KMS-11 (cell line): Measurements from ENCODE around the gene ZNF181.

Source experiments
- H2AFZ ChIP-seq: fragments of 200-600 bp; sonication (generic); 2 replicates; pipeline ENCODE4 v1.6.1; 2016; ENCODE audit warnings: antibody characterized with exemption, mixed run types, low read depth
- H3K27ac ChIP-seq: fragments of 200-600 bp; sonication (generic); 2 replicates; pipeline ENCODE4 v1.6.1; 2016; ENCODE audit warnings: mild to moderate bottlenecking, mixed run types
- H3K27me3 ChIP-seq: fragments of 200-600 bp; sonication (generic); 2 replicates; pipeline ENCODE4 v1.6.1; 2017; ENCODE audit warnings: mild to moderate bottlenecking, low read depth, mixed run types, moderate library complexity; ENCODE audit not compliant: insufficient read depth
- H3K36me3 ChIP-seq: fragments of 200-600 bp; sonication (generic); 2 replicates; pipeline ENCODE4 v1.6.1; 2017; ENCODE audit warnings: mild to moderate bottlenecking, mixed run types; ENCODE audit not compliant: insufficient read depth
- H3K4me1 ChIP-seq: fragments of 200-600 bp; sonication (generic); 2 replicates; pipeline ENCODE4 v1.6.1; 2016; ENCODE audit warnings: mild to moderate bottlenecking, low read depth, mixed run types; ENCODE audit not compliant: poor library complexity, severe bottlenecking
- H3K4me2 ChIP-seq: fragments of 200-600 bp; sonication (generic); 2 replicates; pipeline ENCODE4 v1.7.0; 2016; ENCODE audit warnings: mild to moderate bottlenecking, mixed run types
- H3K4me3 ChIP-seq: fragments of 200-600 bp; sonication (generic); IDR thresholded peaks from 2 replicates; pipeline ENCODE4 v1.6.1; 2017; ENCODE audit warnings: low read depth, low read length, mixed read lengths; ENCODE audit not compliant: insufficient read depth
- H3K79me2 ChIP-seq: fragments of 200-600 bp; sonication (generic); 2 replicates; pipeline ENCODE4 v1.6.1; 2016; ENCODE audit warnings: low read depth, mixed run types; ENCODE audit not compliant: insufficient read depth
- H3K9ac ChIP-seq: fragments of 200-600 bp; sonication (generic); 2 replicates; pipeline ENCODE4 v1.6.1; 2016; ENCODE audit warnings: mild to moderate bottlenecking, mixed run types
- H4K20me1 ChIP-seq: fragments of 200-600 bp; sonication (generic); 2 replicates; pipeline ENCODE4 v1.6.1; 2016; ENCODE audit warnings: mild to moderate bottlenecking, mixed run types; ENCODE audit not compliant: insufficient read depth
- CTCF ChIP-seq: fragments of 200-600 bp; sonication (generic); conservative IDR thresholded peaks from 2 replicates; pipeline ENCODE4 v1.6.1; 2017; ENCODE audit warnings: low read depth, mild to moderate bottlenecking, antibody characterized with exemption, low read length, moderate library complexity, mixed read lengths

ZNF181 gene

GRCh38 chr19:34712395-34713261, 21.4 kb upstream of the ZNF181 start:
- Histone ChIP-seq H3K79me2 (no peaks in the 10 kb centered on the region), H3K4me2 (no peak overlapping the region), H3K36me3 (no peaks in the 10 kb centered on the region), H3K27ac (no peak overlapping the region), H3K9ac (no peak overlapping the region), H4K20me1 (no peaks in the 10 kb centered on the region), H3K4me3 (no peak overlapping the region), H3K4me1 (no peaks in the 10 kb centered on the region), H2AFZ (peak overlapping the region; percentile 31; the same call in 1 of the 2 replicates), H3K27me3 (no peaks in the 10 kb centered on the region)
- peak; percentile 92 for TF ChIP-seq CTCF

- Histone ChIP-seq H3K4me2 (no peak overlapping the region), H3K27ac (no peak overlapping the region), H3K4me1 (no peaks in the 10 kb centered on the region), H3K27me3 (no peaks in the 10 kb centered on the region), H2AFZ (no peak overlapping the region), H3K36me3 (no peaks in the 10 kb centered on the region), H3K79me2 (no peaks in the 10 kb centered on the region), H3K9ac (no peak overlapping the region), H4K20me1 (no peaks in the 10 kb centered on the region), H3K4me3 (no peak overlapping the region)
- TF ChIP-seq CTCF, result no peak
Measured at GRCh38 chr19:34713262-34713637, 20.8 kb upstream of the ZNF181 start.

- no peak for TF ChIP-seq CTCF
- H3K4me3 ChIP-seq, result no peak overlapping the region
Measured at GRCh38 chr19:34715357-34715756, 18.7 kb upstream of the ZNF181 start.

GRCh38 chr19:34722353-34722752, 11.7 kb upstream of the ZNF181 start:
- Histone ChIP-seq H3K27ac (no peak overlapping the region), H2AFZ (no peak overlapping the region), H3K36me3 (no peaks in the 10 kb centered on the region), H4K20me1 (no peaks in the 10 kb centered on the region), H3K4me2 (no peak overlapping the region), H3K4me1 (no peaks in the 10 kb centered on the region), H3K79me2 (no peaks in the 10 kb centered on the region), H3K9ac (no peak overlapping the region), H3K27me3 (no peaks in the 10 kb centered on the region), H3K4me3 (no peak overlapping the region)
- no peak for TF ChIP-seq CTCF

More at GRCh38 chr19:34715357-34715756, 18.7 kb upstream of the ZNF181 start:
- H3K4me1 ChIP-seq, result no peaks in the 10 kb centered on the region
- H3K36me3 ChIP-seq, result no peaks in the 10 kb centered on the region
- H3K79me2 ChIP-seq, result no peaks in the 10 kb centered on the region
- no peak overlapping the region for H3K27ac ChIP-seq
- H3K4me2 ChIP-seq, result no peak overlapping the region
- H3K27me3 ChIP-seq, result no peaks in the 10 kb centered on the region
- H4K20me1 ChIP-seq, result no peaks in the 10 kb centered on the region
- H3K9ac ChIP-seq, result no peak overlapping the region
- H2AFZ ChIP-seq, result no peak overlapping the region
